Ishikawa (cell line): Measurements from ENCODE around the gene ACAD9.

Experiments
- CEBPB ChIP-seq: IDR thresholded peaks from 2 replicates; pipeline ENCODE4 v1.6.1; 2012
- CREB1 ChIP-seq: IDR thresholded peaks from 2 replicates; pipeline ENCODE4 v1.6.1; 2012; ENCODE audit warnings: low read depth
- EGR1 ChIP-seq: IDR thresholded peaks from 2 replicates; pipeline ENCODE4 v1.6.1; 2012
- EP300 ChIP-seq: IDR thresholded peaks from 2 replicates; pipeline ENCODE4 v1.6.1; 2012; ENCODE audit warnings: borderline replicate concordance
- FOXM1 ChIP-seq: IDR thresholded peaks from 2 replicates; pipeline ENCODE4 v1.6.1; 2012; ENCODE audit warnings: low read depth, borderline replicate concordance
- MAX ChIP-seq: IDR thresholded peaks from 2 replicates; pipeline ENCODE4 v1.6.1; 2012
- NFIC ChIP-seq: IDR thresholded peaks from 2 replicates; pipeline ENCODE4 v1.6.1; 2012
- RAD21 ChIP-seq: IDR thresholded peaks from 2 replicates; pipeline ENCODE4 v1.6.1; 2012; ENCODE audit warnings: low read depth
- REST ChIP-seq: IDR thresholded peaks from 2 replicates; pipeline ENCODE4 v1.6.1; 2012; ENCODE audit warnings: low read depth, mild to moderate bottlenecking
- TAF1 ChIP-seq: IDR thresholded peaks from 2 replicates; pipeline ENCODE4 v1.6.1; 2012; ENCODE audit warnings: low read depth, mild to moderate bottlenecking
- TCF12 ChIP-seq: IDR thresholded peaks from 2 replicates; pipeline ENCODE4 v1.6.1; 2012; ENCODE audit warnings: low read depth
- TEAD4 ChIP-seq: IDR thresholded peaks from 2 replicates; pipeline ENCODE4 v1.6.1; 2012
- USF1 ChIP-seq: IDR thresholded peaks from 2 replicates; pipeline ENCODE4 v1.6.1; 2012
- YY1 ChIP-seq: IDR thresholded peaks from 2 replicates; pipeline ENCODE4 v1.6.1; 2012; ENCODE audit warnings: low read depth
- ZBTB7A ChIP-seq: IDR thresholded peaks from 2 replicates; pipeline ENCODE4 v1.6.1; 2012; ENCODE audit warnings: low read depth

The ACAD9 gene

GRCh38 chr3:128903501-128903900 is 24.1 kb downstream of the ACAD9 start:
- no peak for TF ChIP-seq FOXM1
- no peak for TF ChIP-seq NFIC
- TF ChIP-seq TAF1 = no peak
- TF ChIP-seq TEAD4 = no peak
- TF ChIP-seq EP300 = no peak
- no peak for TF ChIP-seq ZBTB7A
- TF ChIP-seq RAD21 = no peak
- no peak for TF ChIP-seq TCF12
- no peak for TF ChIP-seq MAX
- no peak for TF ChIP-seq CEBPB
- TF ChIP-seq EGR1 = no peak
- TF ChIP-seq REST = no peak
- no peak for TF ChIP-seq CREB1
- no peak for TF ChIP-seq USF1
- no peak for TF ChIP-seq YY1

GRCh38 chr3:128906031-128906803 is 26.8 kb downstream of the ACAD9 start:
- TF ChIP-seq YY1 (no peak), MAX (no peak), RAD21 (no peak), TCF12 (no peak), TEAD4 (no peak), NFIC (no peak), CEBPB (no peak), TAF1 (no peak), CREB1 (no peak), ZBTB7A (no peak), EP300 (no peak)

GRCh38 chr3:128906804-128907525 is 27.5 kb downstream of the ACAD9 start:
- TF ChIP-seq NFIC (no peak), MAX (no peak), USF1 (no peak), EGR1 (no peak), YY1 (no peak), ZBTB7A (no peak), CREB1 (no peak), REST (no peak), CEBPB (no peak), TCF12 (no peak), TEAD4 (no peak), RAD21 (no peak), EP300 (no peak), FOXM1 (no peak), TAF1 (no peak)

GRCh38 chr3:128907706-128908445 is 28.5 kb downstream of the ACAD9 start:
- TF ChIP-seq ZBTB7A (no peak), TAF1 (no peak)

GRCh38 chr3:128908951-128909350 is 29.5 kb downstream of the ACAD9 start:
- no peak for TF ChIP-seq TCF12
- TF ChIP-seq YY1 = no peak
- no peak for TF ChIP-seq TAF1
- no peak for TF ChIP-seq EP300
- TF ChIP-seq TEAD4 = no peak
- no peak for TF ChIP-seq FOXM1
- no peak for TF ChIP-seq REST
- no peak for TF ChIP-seq MAX
- TF ChIP-seq CEBPB = no peak
- TF ChIP-seq ZBTB7A = no peak
- TF ChIP-seq EGR1 = no peak
- no peak for TF ChIP-seq USF1
- TF ChIP-seq CREB1 = no peak
- TF ChIP-seq RAD21 = no peak
